ENCODE results near the gene CLEC4G.

DNA sequence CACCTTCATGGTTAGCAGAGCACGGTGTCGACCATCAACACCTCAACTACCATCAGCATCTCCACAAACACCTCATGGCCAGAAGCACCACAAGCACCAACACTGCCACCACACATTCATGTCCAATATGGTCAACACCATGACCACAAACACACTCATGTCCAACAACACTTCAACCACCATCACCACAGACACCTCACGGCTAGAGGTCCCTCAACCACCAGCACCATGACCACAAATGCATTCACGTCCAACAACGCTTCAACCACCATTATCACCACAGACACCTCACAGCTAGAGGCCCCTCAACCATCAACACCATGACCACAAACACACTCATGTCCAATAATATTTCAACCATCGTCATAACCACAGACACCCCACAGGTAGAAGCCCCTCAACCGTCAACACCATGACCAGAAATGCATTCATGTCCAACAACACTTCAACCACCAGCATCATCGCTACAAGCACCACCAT, 41.1 kb downstream of the CLEC4G start:
- TF ChIP-seq CTCF (IDR thresholded peaks at IDR 0.05) (no peak), EP300 (IDR thresholded peaks at IDR 0.05; ENCODE audit: low read depth) (no peak), POLR2A (IDR thresholded peaks at IDR 0.05) (no peak), POLR2AphosphoS5 (IDR thresholded peaks at IDR 0.05) (no peak)
